A549 (cell line): ENCODE measurements around the gene NINL. TPM values are rescaled to one million over a fixed set of nuclear protein-coding genes. Genes with fewer than 3 reads are reported as not detected.
"Not testable (repeated sequence)": the region's sequence is repeated elsewhere in the genome, so short reads cannot be mapped to it uniquely, and the experiment has no call there.

ENCODE experiments used
- ATAC-seq, 2 experiments: fragments of 200-7000 bp in 1 of 2; fragments of >200 bp in 1 of 2; cut with Nextera tagmentation in 1 of 2; cut with Tn5 transposase in 1 of 2; 3 replicates each; pipeline versions ENCODE4 v1.8.0 to v1.9.1; 2018 to 2020; ENCODE audit warnings: mild to moderate bottlenecking in 1 of 2, moderate library complexity in 1 of 2
- CTCF ChIA-PET: fragments of 300-600 bp; sonication (Branson Sonifier 250); formaldehyde crosslinking; extraction: SDS; loops from one replicate; lab custom pipeline; 2021; ENCODE audit warnings: antibody characterized with exemption, inconsistent platforms; lab: Yijun Ruan, JAX
- POLR2A ChIA-PET: fragments of 350-600 bp; formaldehyde crosslinking; extraction: SDS; loops from one replicate; lab custom pipeline; 2021; ENCODE audit warnings: antibody characterized with exemption, inconsistent platforms; lab: Yijun Ruan, JAX
- DNase-seq, 2 experiments: peaks; one replicate each; pipeline versions ENCODE4 v3.0.0 to v3.0.0-alpha.2; 2011 to 2016; ENCODE audit warnings: low read depth in 1 of 2, low spot score in 1 of 2
- FAIRE-seq: peaks from 2 replicates; lab custom pipeline; 2011; peaks lifted over from hg19 to GRCh38; lab: Jason Lieb, UNC
- H3K27ac ChIP-seq, 2 experiments: fragments of >200 bp; sonication (Bioruptor Twin); formaldehyde crosslinking; 3 replicates each; pipeline ENCODE4 v1.5.1; 2016 to 2017
- H3K4me1 ChIP-seq: fragments of >200 bp; sonication (Bioruptor Twin); formaldehyde crosslinking; 3 replicates; pipeline ENCODE4 v1.6.1; 2016
- H3K4me2 ChIP-seq: fragments of >200 bp; sonication (Bioruptor Twin); formaldehyde crosslinking; 3 replicates; pipeline ENCODE4 v1.6.1; 2016
- H3K4me3 ChIP-seq: fragments of >200 bp; sonication (Bioruptor Twin); formaldehyde crosslinking; 3 replicates; pipeline ENCODE4 v1.5.1; 2016
- H3K9me3 ChIP-seq: fragments of >200 bp; sonication (Bioruptor Twin); formaldehyde crosslinking; 3 replicates; pipeline ENCODE4 v1.6.1; 2016
- CEBPB ChIP-seq, 2 experiments: fragments of >200 bp in 1 of 2; sonication (Bioruptor Twin) in 1 of 2; formaldehyde crosslinking in 1 of 2; IDR thresholded peaks; 2 replicates each; pipeline ENCODE4 v1.6.1; 2012 to 2016
- CHD2 ChIP-seq: fragments of 150-350 bp; IDR thresholded peaks from 2 replicates; pipeline ENCODE4 v1.6.1; 2014; ENCODE audit warnings: low read length; ENCODE audit not compliant: partially characterized antibody
- EHF ChIP-seq: fragments of 250-450 bp; sonication (Bioruptor Pico); IDR thresholded peaks from 2 replicates; pipeline ENCODE4 v1.5.0; 2020; ENCODE audit warnings: mild to moderate bottlenecking
- FOSL2 ChIP-seq, 2 experiments: fragments of 450-650 bp in 1 of 2; fragments of >200 bp in 1 of 2; sonication (Bioruptor Twin) in 1 of 2; formaldehyde crosslinking; IDR thresholded peaks; 2 replicates each; pipeline versions ENCODE4 v1.5.0 to v1.6.1; 2016 to 2020; ENCODE audit warnings: mild to moderate bottlenecking in 1 of 2, moderate library complexity in 1 of 2
- HDAC2 ChIP-seq: fragments of 200-600 bp; sonication (generic); IDR thresholded peaks from 2 replicates; pipeline ENCODE4 v1.6.1; 2016
- HOXA7 ChIP-seq: fragments of 250-450 bp; sonication (Bioruptor Pico); IDR thresholded peaks from 2 replicates; pipeline ENCODE4 v1.5.0; 2020; ENCODE audit warnings: mild to moderate bottlenecking, moderate library complexity
- MAZ ChIP-seq: fragments of 150-350 bp; IDR thresholded peaks from 2 replicates; pipeline ENCODE4 v1.6.1; 2014; ENCODE audit warnings: antibody characterized with exemption, low read depth, low read length, borderline replicate concordance
- TFCP2L1 ChIP-seq: fragments of 250-450 bp; sonication (Bioruptor Pico); IDR thresholded peaks from 2 replicates; pipeline ENCODE4 v1.5.0; 2021; ENCODE audit warnings: mild to moderate bottlenecking
- WGBS: methylation state at CpG from one replicate; pipeline ENCODE4 v1.1.6; 2017; ENCODE audit errors: missing lambda C conversion rate; 5-methylcytosine and 5-hydroxymethylcytosine counted together
- polyA plus RNA-seq, 4 experiments: library from polyadenylated mRNA; depleted of rRNA in 3 of 4; stranded (reverse); fragments of >200 nt; fragmentation: RNase III in 1 of 4; extraction: RNeasy Plus Mini Kit Qiagen cat#74134 plus additional on column Dnase treatment in 1 of 4; gene quantifications; 2 replicates in 3 of 4; 3 replicates in 1 of 4; pipeline ENCODE4 v1.2.3, GENCODE V29; 2011 to 2017
- TF ChIP-seq, protein P1 (sequence below): fragments of >200 bp; sonication (Bioruptor Twin); formaldehyde crosslinking; IDR thresholded peaks from 3 replicates; pipeline ENCODE4 v1.5.1; 2016

NINL gene
- polyA plus RNA-seq, 2 of the 4 experiments (the other 2 are of a cell fraction), result 20.2 to 22.4 TPM

DNA sequence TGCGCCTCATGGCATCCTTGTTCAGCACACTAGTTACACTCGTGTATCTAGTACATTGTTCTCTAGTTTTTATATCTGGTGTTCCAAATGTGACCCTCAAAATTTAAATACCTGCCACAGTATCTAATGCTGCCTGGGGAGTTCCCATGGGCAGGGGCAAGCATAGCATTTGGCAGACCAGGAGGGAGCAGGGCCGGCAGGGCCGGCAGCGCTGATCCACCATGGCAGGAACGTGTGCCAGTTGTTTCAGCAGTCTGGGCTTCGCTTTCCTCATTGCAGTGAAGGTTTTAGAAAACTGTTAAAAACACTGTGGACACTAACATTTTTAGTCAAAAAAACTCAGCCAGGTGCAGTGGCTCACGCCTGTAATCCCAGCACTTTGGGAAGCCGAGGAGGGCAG lies 19.3 kb upstream of the NINL start:
- TF ChIP-seq CHD2, result no peak
- ATAC-seq, result no peak
- FAIRE-seq, result no peak

DNA sequence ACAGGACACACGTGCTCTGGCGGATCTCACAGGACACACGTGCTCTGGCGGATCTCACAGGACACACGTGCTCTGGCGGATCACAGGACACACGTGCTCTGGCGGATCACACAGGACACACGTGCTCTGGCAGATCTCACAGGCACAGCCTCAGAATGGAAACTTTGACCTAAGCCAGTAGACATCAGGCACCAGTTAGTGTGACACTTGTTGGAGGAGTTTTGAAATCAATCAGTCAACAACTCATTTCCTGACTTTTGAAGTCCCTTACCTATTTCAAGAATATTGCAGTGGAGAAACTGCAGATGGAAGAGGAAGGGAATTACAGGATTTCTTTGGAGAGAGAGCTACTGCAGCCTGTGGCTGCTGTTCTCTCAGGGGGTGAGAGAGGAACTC lies 17.6 kb upstream of the NINL start:
- CTCF ChIA-PET, result interaction anchor here (0.7 kb wide), 1 partner anchor 31 kb away, joined by 3 read pairs; no protein-coding TSS in a partner anchor
- FAIRE-seq, H3K9me3 ChIP-seq, H3K4me3 ChIP-seq, H3K4me2 ChIP-seq, H3K4me1 ChIP-seq, POLR2A ChIA-PET, ATAC-seq, H3K27ac ChIP-seq, DNase-seq: not testable (repeated sequence)
- 60% methylated on average over 1 of the region's 9 CpGs for WGBS

More for the DNA sequence above, 19.3 kb upstream of the NINL start:
- Histone ChIP-seq H3K4me1 (no peaks in the 10 kb centered on the region), H3K4me2 (no peak overlapping the region), H3K27ac (no peak overlapping the region), H3K9me3 (no peaks in the 10 kb centered on the region), H3K4me3 (no peak overlapping the region)
- POLR2A ChIA-PET, result no interaction called here
- DNase-seq, result no peak
- CTCF ChIA-PET, result no interaction called here
- WGBS, result 92% methylated on average over 9 of the region's 9 CpGs

DNA sequence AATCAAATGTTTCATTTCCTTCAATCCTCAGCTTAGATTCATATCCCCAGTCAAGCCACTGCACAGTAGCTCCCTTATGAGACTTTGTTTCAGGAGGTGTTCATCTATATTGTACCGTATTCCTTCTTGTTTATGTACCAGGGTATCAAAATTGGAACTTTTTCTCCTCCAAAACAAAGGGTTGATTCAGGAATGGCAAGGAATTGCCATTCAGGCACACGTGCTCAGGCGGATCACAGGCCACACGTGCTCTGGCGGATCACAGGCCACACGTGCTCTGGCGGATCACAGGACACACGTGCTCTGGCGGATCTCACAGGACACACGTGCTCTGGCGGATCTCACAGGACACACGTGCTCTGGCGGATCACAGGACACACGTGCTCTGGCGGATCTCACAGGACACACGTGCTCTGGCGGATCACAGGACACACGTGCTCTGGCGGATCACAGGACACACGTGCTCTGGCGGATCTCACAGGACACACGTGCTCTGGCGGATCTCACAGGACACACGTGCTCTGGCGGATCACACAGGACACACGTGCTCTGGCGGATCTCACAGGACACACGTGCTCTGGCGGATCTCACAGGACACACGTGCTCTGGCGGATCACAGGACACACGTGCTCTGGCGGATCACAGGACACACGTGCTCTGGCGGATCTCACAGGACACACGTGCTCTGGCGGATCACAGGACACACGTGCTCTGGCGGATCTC lies 17.0 kb upstream of the NINL start:
- H3K4me1 ChIP-seq, H3K9me3 ChIP-seq, DNase-seq, POLR2A ChIA-PET, H3K4me2 ChIP-seq, H3K27ac ChIP-seq, ATAC-seq, H3K4me3 ChIP-seq, FAIRE-seq, CTCF ChIA-PET: not testable (repeated sequence)
- WGBS, result 81% methylated on average over 14 of the region's 39 CpGs

DNA sequence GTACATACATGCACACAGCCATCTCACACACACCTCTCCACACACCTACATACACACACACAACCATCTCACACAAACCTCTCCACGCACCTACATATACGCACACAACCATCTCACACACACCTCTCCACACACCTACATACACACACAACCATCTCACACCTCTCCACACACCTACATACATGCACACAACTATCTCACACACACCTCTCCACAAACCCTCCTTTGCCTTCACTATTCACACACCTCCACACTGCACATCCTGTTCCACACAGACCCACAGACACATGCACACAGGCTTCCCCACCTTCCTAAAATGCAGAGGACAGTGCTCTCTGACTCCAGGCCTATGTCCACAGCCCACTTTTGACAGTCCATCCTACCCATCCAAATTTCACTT lies 16.3 kb upstream of the NINL start:
- no peak for FAIRE-seq
- no peak for ATAC-seq
- no peaks in the 10 kb centered on the region for H3K4me1 ChIP-seq
- TF ChIP-seq TFCP2L1 (CRISPR knock-in tag), result no peak
- TF ChIP-seq HDAC2, result no peak
- no peak for TF ChIP-seq EHF (CRISPR knock-in tag)
- no peak for TF ChIP-seq HOXA7
- no peak for TF ChIP-seq CEBPB (IDR thresholded peaks at IDR 0.05)
- H3K9me3 ChIP-seq, result no peaks in the 10 kb centered on the region
- DNase-seq, result no peak
- POLR2A ChIA-PET, result no interaction called here
- no peak overlapping the region for H3K4me3 ChIP-seq
- no peak overlapping the region for H3K4me2 ChIP-seq
- no peak overlapping the region for H3K27ac ChIP-seq
- WGBS, result 75% methylated on average over 2 of the region's 2 CpGs
- CTCF ChIA-PET, result no interaction called here

DNA sequence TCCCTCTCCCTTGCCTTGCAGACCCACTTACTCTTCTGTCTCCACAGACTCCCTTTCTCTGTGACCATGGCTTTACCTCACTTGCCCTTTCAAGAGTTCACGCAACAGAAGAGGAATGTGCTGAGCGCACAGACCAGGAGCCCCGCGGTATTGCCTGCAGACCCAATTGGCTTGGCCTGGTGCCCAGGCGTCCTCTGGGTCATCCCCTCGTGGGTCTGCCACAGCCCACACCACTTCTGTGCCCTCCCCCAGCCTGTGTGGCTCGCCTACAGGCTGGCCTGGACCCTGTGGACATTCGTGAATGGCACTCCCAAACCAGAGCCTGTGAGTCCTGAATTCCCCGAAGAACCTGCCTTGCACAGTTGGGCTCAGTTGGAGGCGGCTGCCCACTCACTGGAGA lies 15.3 kb upstream of the NINL start:
- FAIRE-seq, result no peak
- ChIA-PET POLR2A (no interaction called here), CTCF (no interaction called here)
- TF ChIP-seq MAZ, result no peak
- TF ChIP-seq, protein P1, sequence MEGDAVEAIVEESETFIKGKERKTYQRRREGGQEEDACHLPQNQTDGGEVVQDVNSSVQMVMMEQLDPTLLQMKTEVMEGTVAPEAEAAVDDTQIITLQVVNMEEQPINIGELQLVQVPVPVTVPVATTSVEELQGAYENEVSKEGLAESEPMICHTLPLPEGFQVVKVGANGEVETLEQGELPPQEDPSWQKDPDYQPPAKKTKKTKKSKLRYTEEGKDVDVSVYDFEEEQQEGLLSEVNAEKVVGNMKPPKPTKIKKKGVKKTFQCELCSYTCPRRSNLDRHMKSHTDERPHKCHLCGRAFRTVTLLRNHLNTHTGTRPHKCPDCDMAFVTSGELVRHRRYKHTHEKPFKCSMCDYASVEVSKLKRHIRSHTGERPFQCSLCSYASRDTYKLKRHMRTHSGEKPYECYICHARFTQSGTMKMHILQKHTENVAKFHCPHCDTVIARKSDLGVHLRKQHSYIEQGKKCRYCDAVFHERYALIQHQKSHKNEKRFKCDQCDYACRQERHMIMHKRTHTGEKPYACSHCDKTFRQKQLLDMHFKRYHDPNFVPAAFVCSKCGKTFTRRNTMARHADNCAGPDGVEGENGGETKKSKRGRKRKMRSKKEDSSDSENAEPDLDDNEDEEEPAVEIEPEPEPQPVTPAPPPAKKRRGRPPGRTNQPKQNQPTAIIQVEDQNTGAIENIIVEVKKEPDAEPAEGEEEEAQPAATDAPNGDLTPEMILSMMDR, result no peak
- H3K4me3 ChIP-seq, result no peak overlapping the region
- H3K4me1 ChIP-seq, result no peaks in the 10 kb centered on the region
- WGBS, result 67% methylated on average over 10 of the region's 10 CpGs
- DNase-seq, result no peak
- ATAC-seq, result 0 out of 6 replicates have a peak, but pooled peaks of 1 of the 2 experiments have one; percentile 11
- H3K4me2 ChIP-seq, result no peak overlapping the region
- no peak overlapping the region for H3K27ac ChIP-seq
- no peaks in the 10 kb centered on the region for H3K9me3 ChIP-seq

DNA sequence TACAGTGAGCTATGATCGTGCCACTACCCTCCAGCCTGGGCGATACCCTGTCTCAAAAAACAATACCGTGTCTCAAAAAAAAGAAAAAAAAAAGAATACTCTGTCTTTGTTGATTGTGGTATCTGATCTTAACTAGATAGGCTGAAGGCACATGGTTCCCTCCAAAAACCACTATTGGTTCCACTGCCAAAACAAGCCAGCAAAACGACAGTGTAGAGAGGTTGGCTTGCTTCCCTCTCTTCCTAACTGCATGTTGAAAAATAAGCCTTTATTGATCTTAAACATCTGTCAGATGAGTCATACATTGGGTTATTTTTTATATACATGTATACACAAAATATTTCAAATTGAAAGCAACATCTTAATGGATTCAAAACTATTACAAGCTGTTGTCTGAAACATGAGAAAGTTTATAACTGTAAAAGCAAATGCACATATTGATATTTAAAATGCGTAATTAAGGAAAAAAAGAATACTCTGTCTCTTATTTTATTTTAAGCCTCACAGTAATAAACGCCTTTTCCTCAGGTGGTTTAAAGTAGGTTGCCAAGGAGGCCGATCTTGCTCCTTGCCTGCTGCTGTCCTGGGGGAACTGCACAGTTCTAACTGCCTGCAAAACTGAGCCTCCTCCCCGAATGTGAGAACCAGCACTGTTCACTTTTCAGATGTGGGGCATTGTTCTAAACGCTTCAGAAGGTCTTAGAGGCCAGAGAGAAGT lies 7.0 kb upstream of the NINL start:
- TF ChIP-seq FOSL2 (IDR thresholded peaks at IDR 0.05) (no peak), FOSL2 (CRISPR knock-in tag; IDR thresholded peaks at IDR 0.05) (peak; percentile 41), EHF (CRISPR knock-in tag) (no peak)
- FAIRE-seq (peak; percentile 80), ATAC-seq (no peak), DNase-seq (no peak)
- Histone ChIP-seq H3K9me3 (no peaks in the 10 kb centered on the region), H3K4me1 (peaks cover under 1% of the 10 kb centered on the region; the same call in 1 of the 3 replicates), H3K4me2 (no peak overlapping the region), H3K4me3 (no peak overlapping the region), H3K27ac (no peak overlapping the region)
- POLR2A ChIA-PET, result no interaction called here
- CTCF ChIA-PET, result no interaction called here
- WGBS, result 65% methylated on average over 9 of the region's 9 CpGs

DNA sequence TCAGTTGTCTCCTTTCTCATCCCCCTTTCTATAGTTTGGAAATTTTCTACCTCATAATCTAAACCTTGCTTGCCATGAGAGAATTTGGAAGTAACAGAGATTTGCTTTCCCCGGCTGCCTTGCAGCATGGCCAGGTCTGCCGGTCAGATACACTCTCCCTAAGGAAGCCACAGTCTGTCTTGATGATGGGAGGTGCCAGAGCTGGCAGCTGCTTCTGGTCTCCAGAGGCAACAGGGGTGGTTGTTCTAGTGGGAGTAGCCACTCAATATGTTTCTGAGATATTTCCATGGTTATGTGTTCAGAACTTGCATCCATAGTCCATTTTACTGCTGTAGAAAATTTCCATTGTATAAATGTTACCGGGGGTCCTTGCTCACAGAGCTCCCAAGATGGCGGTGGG lies 5.4 kb upstream of the NINL start:
- FAIRE-seq, result not testable (repeated sequence)
- POLR2A ChIA-PET, result interaction anchor here (0.6 kb wide), 1 partner anchor 26 kb away, joined by 5 read pairs; no protein-coding TSS in a partner anchor
- 93% methylated on average over 4 of the region's 4 CpGs for WGBS

More for the DNA sequence above, 5.4 kb upstream of the NINL start:
- DNase-seq, H3K9me3 ChIP-seq, H3K4me2 ChIP-seq, H3K4me3 ChIP-seq, H3K27ac ChIP-seq, ATAC-seq, H3K4me1 ChIP-seq: not testable (repeated sequence)
- CTCF ChIA-PET, result interaction anchor here (0.7 kb wide), 1 partner anchor 44 kb away, joined by 3 read pairs; no protein-coding TSS in a partner anchor
